Erythroblast (primary cell): Measurements from ENCODE around the gene AMELX.

Experiments
- DNase-seq, 2 experiments: peaks; one replicate each; lab custom pipeline; 2025; lab: John Stamatoyannopoulos, UW
- GATA1 ChIP-seq: IDR thresholded peaks from 2 replicates; pipeline ENCODE4 v1.6.1; 2011; ENCODE audit warnings: low read depth, mild to moderate bottlenecking, control low read depth, low read length, moderate library complexity
- POLR2A ChIP-seq: IDR thresholded peaks from 2 replicates; pipeline ENCODE4 v1.6.1; 2011; ENCODE audit warnings: mild to moderate bottlenecking, low read length

AMELX gene

GRCh38 chrX:11282043-11282442 is 11.2 kb upstream of the AMELX start:
- TF ChIP-seq POLR2A = no peak
- TF ChIP-seq GATA1 = no peak
- no peak for DNase-seq

- no peak for DNase-seq
- TF ChIP-seq GATA1 = no peak
- TF ChIP-seq POLR2A = no peak
Observed at GRCh38 chrX:11285651-11286050, 7.6 kb upstream of the AMELX start.

GRCh38 chrX:11287505-11287904 is 5.7 kb upstream of the AMELX start:
- TF ChIP-seq GATA1 (no peak), POLR2A (no peak)

GRCh38 chrX:11290416-11291102 is 2.7 kb upstream of the AMELX start:
- no peak for DNase-seq
- TF ChIP-seq GATA1 = no peak
- no peak for TF ChIP-seq POLR2A

More at GRCh38 chrX:11287505-11287904, 5.7 kb upstream of the AMELX start:
- DNase-seq = no peak

GRCh38 chrX:11296051-11296450 is 2.8 kb downstream of the AMELX start:
- TF ChIP-seq GATA1 (no peak), POLR2A (no peak)
- DNase-seq = no peak

- no peak for DNase-seq
- TF ChIP-seq POLR2A = no peak
- no peak for TF ChIP-seq GATA1
Observed at GRCh38 chrX:11298600-11298999, 5.4 kb downstream of the AMELX start.

GRCh38 chrX:11304829-11305228 is 11.6 kb downstream of the AMELX start:
- no peak for DNase-seq
- TF ChIP-seq GATA1 = no peak
- TF ChIP-seq POLR2A = no peak

- TF ChIP-seq GATA1 (no peak), POLR2A (no peak)
- no peak for DNase-seq
Observed at GRCh38 chrX:11305641-11306040, 12.4 kb downstream of the AMELX start.

GRCh38 chrX:11309220-11309619 is 16.0 kb downstream of the AMELX start:
- no peak for TF ChIP-seq GATA1
- TF ChIP-seq POLR2A = no peak
- DNase-seq = no peak

- TF ChIP-seq POLR2A (no peak), GATA1 (no peak)
- no peak for DNase-seq
Observed at GRCh38 chrX:11311706-11312105, 18.5 kb downstream of the AMELX start.

- DNase-seq = no peak
Observed at GRCh38 chrX:11319806-11320520, 26.8 kb downstream of the AMELX start.

GRCh38 chrX:11321986-11322385 is 28.8 kb downstream of the AMELX start:
- peak; percentile 1 to 10 for DNase-seq
- no peak for TF ChIP-seq POLR2A

More at GRCh38 chrX:11319806-11320520, 26.8 kb downstream of the AMELX start:
- TF ChIP-seq GATA1 = no peak

- DNase-seq = no peak
- TF ChIP-seq POLR2A (no peak), GATA1 (no peak)
Observed at GRCh38 chrX:11328134-11328533, 34.9 kb downstream of the AMELX start.

GRCh38 chrX:11329021-11329420 is 35.8 kb downstream of the AMELX start:
- DNase-seq = no peak
- TF ChIP-seq POLR2A = no peak
- TF ChIP-seq GATA1 = no peak
